Activated CD4-positive, alpha-beta T cell treated with anti-CD3 and anti-CD28 coated beads, Interleukin-2, amount 50 U/mL, for 48 hours (primary cell): ENCODE measurements around the gene CMSS1.
"Not testable (repeated sequence)": the region's sequence is repeated elsewhere in the genome, so short reads cannot be mapped to it uniquely, and the experiment has no call there.

ENCODE experiments used
- DNase-seq, 2 experiments: peaks; one replicate each; pipeline ENCODE4 v3.0.0-alpha.2; 2020

The CMSS1 gene

DNA sequence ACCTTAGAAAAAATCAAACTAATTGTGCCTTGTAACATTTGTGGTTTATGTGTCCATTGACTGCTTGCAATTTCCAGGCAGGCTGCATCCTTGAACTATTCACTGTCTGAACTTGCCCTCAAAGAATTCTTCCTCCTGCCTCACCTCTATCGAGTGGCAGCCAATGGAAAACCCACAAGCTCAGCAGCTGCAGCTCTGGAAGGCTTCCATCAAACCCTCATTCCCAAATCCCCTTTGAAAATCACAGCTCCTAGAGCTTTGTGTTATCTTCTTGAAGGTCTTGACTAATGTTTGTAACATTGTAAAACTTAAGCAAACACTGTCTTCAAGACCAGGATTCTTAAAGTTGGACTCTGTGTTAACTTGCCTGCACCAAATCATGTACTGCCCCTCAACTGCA, 215.5 kb downstream of the CMSS1 start:
- DNase-seq, result no peak

GRCh38 chr3:100033903-100034471, 216.3 kb downstream of the CMSS1 start:
- no peak for DNase-seq

DNA sequence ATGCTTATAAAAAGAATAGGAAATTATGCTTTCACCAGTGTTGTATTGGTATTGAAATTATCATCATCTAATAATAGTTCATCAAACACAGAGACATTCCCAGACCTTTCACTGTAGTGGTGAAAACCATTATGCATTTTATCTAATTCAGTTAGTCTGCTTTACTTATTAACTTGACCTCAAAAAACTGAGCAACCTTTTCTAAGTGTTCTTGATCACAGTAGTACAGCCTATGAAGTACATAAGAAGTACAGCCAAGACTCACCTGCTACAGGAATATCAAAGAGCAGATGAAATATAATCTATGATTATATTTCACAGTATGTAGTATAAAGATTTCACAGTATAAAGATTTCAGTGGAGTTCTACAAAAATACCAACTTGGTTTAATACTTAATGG, 221.4 kb downstream of the CMSS1 start:
- no peak for DNase-seq

DNA sequence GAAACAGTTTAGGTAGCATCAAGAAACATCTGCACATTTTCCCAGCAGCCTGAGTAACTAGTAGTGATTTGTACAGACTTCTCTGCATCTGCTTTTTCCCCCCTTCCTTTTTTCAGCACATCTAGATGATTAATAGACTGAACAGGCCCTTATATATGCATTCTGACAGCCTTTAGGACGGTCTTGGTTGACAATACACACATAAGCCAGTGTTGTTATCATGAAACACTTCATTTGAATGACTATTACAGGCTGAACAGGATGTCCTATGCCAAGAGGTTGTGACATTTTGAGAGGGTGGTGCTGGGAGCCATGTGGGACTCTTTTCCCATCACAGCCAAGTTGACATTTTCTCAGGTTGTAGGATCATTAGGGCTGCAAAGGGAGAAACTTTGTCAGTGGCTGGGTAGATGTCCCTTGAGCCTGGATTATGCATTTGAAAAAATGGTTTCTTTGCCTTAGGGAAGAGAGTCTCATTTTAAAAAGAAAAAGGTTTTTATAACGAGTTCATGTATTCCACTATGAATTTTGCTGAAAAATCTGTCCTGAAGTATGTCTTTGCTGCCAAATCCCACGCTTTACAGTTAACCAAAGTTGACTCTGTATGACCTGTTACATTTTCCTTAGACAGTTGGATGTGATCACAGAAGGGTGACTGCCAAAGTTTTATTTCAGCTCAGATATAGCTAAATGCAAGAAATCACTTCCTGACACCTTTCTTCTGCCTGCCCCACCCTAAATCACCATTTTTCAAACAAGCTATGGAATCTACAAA, 223.0 kb downstream of the CMSS1 start:
- DNase-seq, result no peak

DNA sequence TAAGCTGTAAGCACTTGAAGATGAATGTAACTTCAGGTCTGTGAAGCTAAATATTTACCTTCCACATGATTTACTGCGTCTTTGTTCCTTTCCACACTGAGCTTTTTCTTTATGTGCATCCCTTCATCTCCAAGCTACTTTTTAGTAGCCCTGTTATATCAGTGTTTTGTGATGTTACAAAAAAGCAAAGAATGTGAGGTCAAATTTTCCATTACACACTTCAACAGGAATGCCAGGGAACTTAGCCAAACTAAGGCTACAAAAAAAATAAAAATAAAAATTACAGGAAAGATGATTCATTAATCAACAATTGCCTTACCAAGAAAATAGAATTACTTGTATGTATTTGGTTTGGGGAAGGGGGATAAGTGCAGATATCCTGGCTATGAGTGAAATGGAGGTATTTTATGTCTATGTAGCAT, 223.7 kb downstream of the CMSS1 start:
- no peak for DNase-seq

- no peak for DNase-seq
Observed at GRCh38 chr3:100042166-100042981, 224.7 kb downstream of the CMSS1 start.

DNA sequence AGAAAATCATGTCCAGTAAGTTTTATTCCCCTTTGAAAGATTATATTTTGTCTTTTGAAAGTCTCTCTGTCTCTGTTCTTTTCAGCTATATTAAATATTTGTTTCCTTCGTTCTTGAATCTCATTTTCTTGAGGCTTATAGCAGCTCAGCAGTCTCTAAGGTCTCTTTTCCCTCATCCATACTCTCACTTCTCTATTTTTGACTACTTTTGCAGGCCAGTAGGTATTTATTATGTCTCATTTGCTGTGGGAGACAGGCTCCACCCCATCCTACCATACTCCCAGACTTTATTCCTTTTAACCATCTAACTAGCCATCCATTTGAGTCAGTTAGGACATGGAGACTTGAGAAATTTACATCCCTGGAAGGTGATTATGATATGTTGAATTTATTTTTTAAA, 225.6 kb downstream of the CMSS1 start:
- no peak for DNase-seq

- DNase-seq, result no peak
Observed at GRCh38 chr3:100044369-100044768, 226.7 kb downstream of the CMSS1 start.

- DNase-seq, result no peak
Observed at GRCh38 chr3:100045696-100046095, 228.0 kb downstream of the CMSS1 start.

DNA sequence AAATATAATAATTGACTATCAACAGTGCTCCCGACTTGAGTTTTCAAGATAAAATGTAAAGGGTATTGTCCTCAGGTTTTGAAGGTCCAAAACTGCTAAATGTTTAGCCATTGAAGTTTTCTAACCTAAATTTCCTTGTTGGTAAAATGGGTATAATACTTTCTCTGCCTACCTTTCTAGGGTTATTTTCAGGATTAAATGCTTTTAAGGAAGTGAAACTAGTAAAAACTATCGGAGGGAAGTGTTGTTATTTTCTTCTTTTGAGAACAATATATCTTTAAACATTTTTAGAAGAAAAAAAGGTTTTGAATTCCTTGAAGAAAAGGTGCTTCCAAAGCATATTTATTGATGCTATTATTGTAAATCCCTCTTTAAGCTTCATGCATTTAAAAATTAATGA, 229.3 kb downstream of the CMSS1 start:
- no peak for DNase-seq

- DNase-seq, result peak in 1 of 2 experiments; percentile 4
Observed at GRCh38 chr3:100047455-100048141, 229.9 kb downstream of the CMSS1 start.

- DNase-seq, result no peak
Observed at GRCh38 chr3:100048248-100048647, 230.6 kb downstream of the CMSS1 start.

GRCh38 chr3:100051513-100051912, 233.9 kb downstream of the CMSS1 start:
- not testable (repeated sequence) for DNase-seq

DNA sequence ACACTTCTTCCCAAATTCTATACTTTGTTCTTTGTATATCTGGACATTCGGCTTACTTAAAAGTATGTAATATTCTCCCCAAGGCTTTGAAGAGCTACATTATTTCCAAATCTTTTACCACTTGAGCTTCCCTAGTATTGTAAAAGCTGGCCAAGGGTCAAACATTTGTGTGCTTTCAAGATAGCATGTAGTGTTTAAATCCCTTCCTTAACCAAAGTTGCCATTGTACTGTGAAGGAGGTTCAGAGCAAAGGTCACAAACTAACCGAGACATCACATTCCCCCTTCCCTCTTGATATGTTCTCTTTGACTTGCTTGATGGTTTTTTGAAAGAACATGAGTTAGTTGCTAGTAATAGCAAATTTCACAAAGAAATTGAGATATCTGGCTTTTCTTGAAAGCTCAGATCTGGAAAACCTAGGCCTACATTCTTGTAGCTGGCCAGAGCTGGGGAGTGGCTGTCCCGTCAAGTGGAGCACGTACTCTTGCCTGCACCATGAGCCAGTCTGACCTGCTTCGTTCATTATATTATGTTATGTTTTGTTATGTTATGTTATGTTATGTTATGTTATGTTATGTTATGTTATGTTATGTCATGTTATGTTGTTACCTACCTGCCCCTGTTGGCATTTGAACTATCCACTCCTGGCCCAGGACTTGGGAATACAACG, 236.4 kb downstream of the CMSS1 start:
- DNase-seq, result no peak

- no peak for DNase-seq
Observed at GRCh38 chr3:100057716-100058575, 240.3 kb downstream of the CMSS1 start.

- no peak for DNase-seq
Observed at GRCh38 chr3:100059472-100059871, 241.8 kb downstream of the CMSS1 start.

- DNase-seq, result no peak
Observed at GRCh38 chr3:100060685-100061484, 243.2 kb downstream of the CMSS1 start.

DNA sequence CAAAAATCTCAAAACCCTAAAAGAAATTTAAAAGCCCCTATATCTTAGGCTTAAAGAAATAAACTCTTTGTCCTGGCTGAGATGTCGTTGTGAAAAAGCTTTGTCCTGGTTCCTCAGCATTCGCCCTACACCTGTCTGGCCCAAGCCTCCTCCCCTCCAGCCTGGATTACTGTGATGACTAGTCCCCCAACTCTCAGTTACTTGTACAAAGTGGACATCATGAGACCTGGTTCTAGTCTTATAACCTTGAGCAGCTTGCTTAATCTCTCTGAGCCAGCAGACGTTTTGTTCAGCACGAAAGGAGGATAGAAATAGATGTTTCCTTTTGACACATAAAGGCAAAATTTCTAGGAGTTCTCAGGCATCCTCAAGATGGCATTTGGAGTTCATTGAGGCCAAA, 245.0 kb downstream of the CMSS1 start:
- DNase-seq, result no peak

- DNase-seq, result no peak
Observed at GRCh38 chr3:100063929-100064461, 246.3 kb downstream of the CMSS1 start.

GRCh38 chr3:100067589-100067988, 249.9 kb downstream of the CMSS1 start:
- DNase-seq, result no peak
